GM18517 (cell line): ENCODE results near the gene CCDC184.

Experiments used
- ATAC-seq: cut with Tn5 transposase; IDR thresholded peaks from one replicate; pipeline ENCODE4 v1.9.1; 2021; ENCODE audit warnings: mild to moderate bottlenecking, moderate library complexity; ENCODE audit not compliant: unreplicated experiment

Gene CCDC184

GRCh38 chr12:48177982-48178381 lies 5.5 kb upstream of the CCDC184 start:
- no peak for ATAC-seq

DNA sequence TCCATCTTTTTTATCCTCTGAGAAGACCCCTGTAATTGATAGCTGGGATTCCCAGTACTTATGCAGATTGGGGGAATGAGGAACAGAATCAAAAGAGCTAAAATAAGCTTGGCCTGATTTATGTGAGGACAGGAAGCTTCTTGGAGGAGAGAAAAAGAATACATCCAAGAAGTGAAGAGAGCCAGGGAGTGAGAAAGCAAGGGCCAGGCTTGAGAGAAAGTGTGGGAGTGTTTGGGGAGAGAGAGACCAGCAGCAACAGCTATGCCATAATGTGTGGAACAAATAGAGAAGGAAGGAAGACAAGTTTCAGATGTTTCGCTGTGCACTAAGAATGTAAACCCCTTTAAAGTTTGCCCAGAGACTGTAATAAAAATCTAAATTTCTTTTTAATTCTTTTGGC lies 4.0 kb upstream of the CCDC184 start:
- no peak for ATAC-seq

GRCh38 chr12:48180424-48180823 lies 3.0 kb upstream of the CCDC184 start:
- no peak for ATAC-seq

- ATAC-seq = no peak
Observed at GRCh38 chr12:48180857-48181495, 2.5 kb upstream of the CCDC184 start.

DNA sequence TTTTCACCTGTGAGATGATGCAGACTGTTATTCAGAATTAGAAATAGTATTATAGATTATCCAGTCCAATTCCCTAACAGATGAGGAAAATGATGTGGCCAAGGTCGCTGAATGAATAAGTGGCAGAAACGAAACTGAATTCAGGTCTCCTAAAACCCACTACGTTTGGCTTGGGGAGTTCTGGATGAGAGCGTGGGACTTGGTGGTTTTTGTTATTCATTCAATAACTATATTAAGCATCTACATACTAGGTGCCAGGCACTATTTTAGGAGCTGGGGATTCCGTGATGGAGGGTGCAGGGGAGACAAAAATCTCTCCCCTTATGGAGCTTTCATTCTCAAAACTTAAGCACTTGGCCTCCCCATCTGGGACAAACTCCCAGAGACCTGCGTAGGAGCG lies 813 bp upstream of the CCDC184 start:
- peak; percentile 11 for ATAC-seq

GRCh38 chr12:48183876-48184548 lies 568 bp downstream of the CCDC184 start:
- ATAC-seq = no peak

GRCh38 chr12:48184549-48184922 lies 1.1 kb downstream of the CCDC184 start:
- ATAC-seq = no peak

GRCh38 chr12:48185181-48185919 lies 1.9 kb downstream of the CCDC184 start:
- no peak for ATAC-seq

- ATAC-seq = no peak
Observed at GRCh38 chr12:48187916-48188695, 4.7 kb downstream of the CCDC184 start.

- ATAC-seq = peak; percentile 77
Observed at GRCh38 chr12:48189331-48190125, 6.1 kb downstream of the CCDC184 start.

DNA sequence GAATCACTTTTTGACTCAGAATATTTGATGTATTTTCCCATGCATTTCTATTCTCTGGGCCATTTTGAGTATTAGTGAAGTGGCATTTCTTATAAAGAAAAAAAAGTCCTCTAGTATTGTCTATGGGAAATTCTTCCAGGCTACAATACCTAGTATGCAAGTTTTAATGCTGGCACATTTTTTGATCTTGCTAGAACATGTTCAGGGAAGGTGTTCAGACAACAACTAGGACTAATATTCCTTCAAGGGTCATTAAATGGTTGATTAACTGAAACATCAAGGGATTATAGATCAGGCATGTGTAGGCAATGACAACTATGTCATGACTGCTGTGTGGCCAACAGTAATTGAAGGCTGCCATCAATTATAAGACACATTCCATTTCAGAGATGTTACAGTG lies 7.7 kb downstream of the CCDC184 start:
- ATAC-seq = no peak

DNA sequence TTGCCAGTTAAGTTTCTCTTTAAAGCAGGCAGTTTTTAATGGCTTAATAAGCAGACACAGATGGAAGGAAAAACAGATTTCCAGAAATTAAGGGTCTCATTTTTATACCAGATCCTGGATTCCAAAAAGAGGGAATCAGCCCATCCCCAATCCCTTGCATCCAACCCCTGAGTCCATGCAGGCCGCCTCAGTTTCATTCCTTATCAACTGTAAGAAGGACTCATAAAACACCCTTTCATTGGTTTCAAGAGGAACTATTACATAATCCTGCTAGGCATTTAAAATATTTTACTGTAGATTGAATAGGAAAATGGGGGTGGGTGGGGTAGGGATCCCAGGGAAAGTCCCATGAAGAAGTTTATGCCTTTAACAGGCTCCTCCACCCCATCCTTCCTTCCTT lies 9.4 kb downstream of the CCDC184 start:
- ATAC-seq = no peak

- no peak for ATAC-seq
Observed at GRCh38 chr12:48193623-48194022, 10.2 kb downstream of the CCDC184 start.

- ATAC-seq = no peak
Observed at GRCh38 chr12:48194799-48195201, 11.4 kb downstream of the CCDC184 start.

- ATAC-seq = peak; percentile 3
Observed at GRCh38 chr12:48197549-48197970, 14.1 kb downstream of the CCDC184 start.

- ATAC-seq = peak; percentile 100
Observed at GRCh38 chr12:48197971-48198671, 14.7 kb downstream of the CCDC184 start.

GRCh38 chr12:48198672-48198971 lies 15.2 kb downstream of the CCDC184 start:
- no peak for ATAC-seq

DNA sequence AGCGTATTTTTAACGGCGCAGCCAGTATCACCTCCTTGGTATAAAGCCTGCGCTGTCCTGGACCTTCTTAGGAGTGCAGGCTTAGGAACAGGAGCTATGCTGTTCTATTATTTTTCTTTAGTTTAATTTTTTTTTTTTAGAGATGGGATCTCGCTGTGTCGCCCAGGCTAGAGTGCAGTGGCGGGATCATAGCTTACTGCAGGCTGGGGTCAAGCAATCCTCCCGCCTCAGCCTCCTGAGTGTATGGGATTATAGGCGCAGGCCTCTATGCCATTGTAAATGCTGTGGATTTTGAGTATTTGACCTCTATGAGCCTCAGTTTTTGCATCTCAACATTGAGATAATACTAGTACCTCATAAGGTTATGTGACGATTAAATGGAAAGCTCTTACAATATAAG lies 15.5 kb downstream of the CCDC184 start:
- ATAC-seq = no peak

- no peak for ATAC-seq
Observed at GRCh38 chr12:48199774-48200221, 16.4 kb downstream of the CCDC184 start.

GRCh38 chr12:48201091-48201490 lies 17.6 kb downstream of the CCDC184 start:
- no peak for ATAC-seq
